Gastroesophageal sphincter (tissue), 4 donors: ENCODE data around the gene DOCK9. TPM values are rescaled to one million over a fixed set of nuclear protein-coding genes. Genes with fewer than 3 reads are reported as not detected.

Source experiments
- ATAC-seq: fragments of 150-250 bp; one replicate; pipeline ENCODE4 v1.9.1; 2016; ENCODE audit warnings: mild to moderate bottlenecking, moderate library complexity
- H3K27ac ChIP-seq, 4 donors: fragments of 200-600 bp; sonication (generic) in 3 of 4; 1 replicate in 3 of 4; 2 replicates in 1 of 4; pipeline ENCODE4 v1.5.1; 2016 to 2019
- H3K27me3 ChIP-seq: fragments of 200-600 bp; sonication (generic); one replicate; pipeline ENCODE4 v1.5.1; 2019
- H3K36me3 ChIP-seq, 2 donors: fragments of 200-600 bp; sonication (generic); one replicate each; pipeline ENCODE4 v1.5.1; 2019; ENCODE audit warnings: control low read depth in 1 of 2
- H3K4me1 ChIP-seq, 3 donors: fragments of 200-600 bp; sonication (generic); 1 replicate in 2 of 3; 2 replicates in 1 of 3; pipeline ENCODE4 v1.5.1; 2016 to 2019; ENCODE audit warnings: control low read depth in 2 of 3
- H3K4me3 ChIP-seq, 2 donors: fragments of 200-600 bp; sonication (generic); one replicate each; pipeline ENCODE4 v1.5.1; 2019; ENCODE audit warnings: mild to moderate bottlenecking in 1 of 2, moderate library complexity in 1 of 2
- H3K9me3 ChIP-seq, 3 donors: fragments of 200-600 bp; sonication (generic); one replicate each; pipeline ENCODE4 v1.5.1; 2017 to 2019; ENCODE audit warnings: control low read depth in 2 of 3
- EP300 ChIP-seq: sonication (generic); formaldehyde crosslinking; IDR thresholded peaks from one replicate; pipeline ENCODE4 v1.6.1; 2017; ENCODE audit warnings: antibody characterized with exemption, mild to moderate bottlenecking
- POLR2A ChIP-seq, 2 donors: fragments of 450-650 bp; IDR thresholded peaks; one replicate each; pipeline ENCODE4 v1.6.1; 2017; ENCODE audit warnings: antibody characterized with exemption in 2 of 2, mild to moderate bottlenecking in 2 of 2, moderate library complexity in 1 of 2
- POLR2AphosphoS5 ChIP-seq: sonication (generic); formaldehyde crosslinking; IDR thresholded peaks from one replicate; pipeline ENCODE4 v1.6.1; 2017; ENCODE audit warnings: antibody characterized with exemption
- WGBS, 2 donors: methylation state at CpG; one replicate each; pipeline ENCODE4 v1.1.5; 2018; ENCODE audit warnings: low coverage in 1 of 2; 5-methylcytosine and 5-hydroxymethylcytosine counted together
- total RNA-seq, 4 donors: library from RNA; depleted of rRNA; stranded (reverse); fragments of >200 nt; gene quantifications; one replicate each; pipeline ENCODE4 v1.1.0, GENCODE V29; 2016
- TF ChIP-seq, protein P1 (sequence below), 4 experiments: fragments of 200-600 bp in 2 of 4; fragments of 450-650 bp in 2 of 4; sonication (generic) in 1 of 4; IDR thresholded peaks; one replicate each; pipeline ENCODE4 v1.5.1; 2017 to 2019; ENCODE audit warnings: antibody characterized with exemption in 4 of 4, mild to moderate bottlenecking in 2 of 4, moderate library complexity in 2 of 4

Gene DOCK9
- total RNA-seq, 4 donors from 2014 or later: 84.1 to 203 (median 150) TPM

DNA sequence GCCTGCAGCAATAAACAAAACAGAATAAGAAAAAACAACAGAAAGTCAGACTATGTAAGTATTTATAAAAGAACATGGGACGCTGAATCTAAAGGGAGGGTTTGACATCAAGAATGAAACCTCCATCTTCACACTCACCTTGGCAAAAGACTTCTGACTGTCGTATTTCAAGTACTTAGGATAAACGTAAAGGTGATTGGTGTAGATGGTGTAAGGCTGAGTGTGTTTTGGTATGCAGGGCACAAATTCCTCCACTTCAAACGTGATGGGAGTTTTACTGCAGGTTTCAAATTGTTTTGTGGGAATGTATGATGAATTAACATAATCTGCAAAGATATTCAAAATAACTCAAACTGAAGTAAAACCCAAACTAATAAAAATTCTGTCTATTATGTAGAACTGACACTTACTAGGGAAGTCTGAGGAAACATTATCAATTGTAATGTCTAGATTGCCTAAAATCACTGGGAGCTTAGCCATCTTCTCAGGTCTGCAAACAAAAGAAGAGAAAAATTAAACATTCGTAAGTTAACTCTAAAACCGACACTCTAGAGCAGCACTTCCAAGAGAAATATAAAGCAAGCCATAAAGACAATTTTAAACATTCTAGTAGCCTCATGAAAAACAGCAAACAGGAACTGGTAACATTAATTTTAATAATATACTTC is 89.5 kb downstream of the DOCK9 start:
- no peaks in the 10 kb centered on the region for H3K27me3 ChIP-seq
- WGBS, 2 donors: 47 to 84% methylated on average over 6 of the region's 6 CpGs
- H3K4me3 ChIP-seq: no peak overlapping the region
- ATAC-seq: no peak
- H3K36me3 ChIP-seq: peaks cover 3 to 85% of the 10 kb centered on the region in 2 donors
- TF ChIP-seq, protein P1, sequence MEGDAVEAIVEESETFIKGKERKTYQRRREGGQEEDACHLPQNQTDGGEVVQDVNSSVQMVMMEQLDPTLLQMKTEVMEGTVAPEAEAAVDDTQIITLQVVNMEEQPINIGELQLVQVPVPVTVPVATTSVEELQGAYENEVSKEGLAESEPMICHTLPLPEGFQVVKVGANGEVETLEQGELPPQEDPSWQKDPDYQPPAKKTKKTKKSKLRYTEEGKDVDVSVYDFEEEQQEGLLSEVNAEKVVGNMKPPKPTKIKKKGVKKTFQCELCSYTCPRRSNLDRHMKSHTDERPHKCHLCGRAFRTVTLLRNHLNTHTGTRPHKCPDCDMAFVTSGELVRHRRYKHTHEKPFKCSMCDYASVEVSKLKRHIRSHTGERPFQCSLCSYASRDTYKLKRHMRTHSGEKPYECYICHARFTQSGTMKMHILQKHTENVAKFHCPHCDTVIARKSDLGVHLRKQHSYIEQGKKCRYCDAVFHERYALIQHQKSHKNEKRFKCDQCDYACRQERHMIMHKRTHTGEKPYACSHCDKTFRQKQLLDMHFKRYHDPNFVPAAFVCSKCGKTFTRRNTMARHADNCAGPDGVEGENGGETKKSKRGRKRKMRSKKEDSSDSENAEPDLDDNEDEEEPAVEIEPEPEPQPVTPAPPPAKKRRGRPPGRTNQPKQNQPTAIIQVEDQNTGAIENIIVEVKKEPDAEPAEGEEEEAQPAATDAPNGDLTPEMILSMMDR (IDR thresholded peaks at IDR 0.05): no peak
- TF ChIP-seq EP300 (no peak), POLR2AphosphoS5 (no peak), POLR2A (IDR thresholded peaks at IDR 0.05) (no peak)
- peaks cover 0 to 11% (median 4%) of the 10 kb centered on the region in 3 donors for H3K4me1 ChIP-seq
- H3K27ac ChIP-seq: no peak overlapping the region
- no peaks in the 10 kb centered on the region for H3K9me3 ChIP-seq

DNA sequence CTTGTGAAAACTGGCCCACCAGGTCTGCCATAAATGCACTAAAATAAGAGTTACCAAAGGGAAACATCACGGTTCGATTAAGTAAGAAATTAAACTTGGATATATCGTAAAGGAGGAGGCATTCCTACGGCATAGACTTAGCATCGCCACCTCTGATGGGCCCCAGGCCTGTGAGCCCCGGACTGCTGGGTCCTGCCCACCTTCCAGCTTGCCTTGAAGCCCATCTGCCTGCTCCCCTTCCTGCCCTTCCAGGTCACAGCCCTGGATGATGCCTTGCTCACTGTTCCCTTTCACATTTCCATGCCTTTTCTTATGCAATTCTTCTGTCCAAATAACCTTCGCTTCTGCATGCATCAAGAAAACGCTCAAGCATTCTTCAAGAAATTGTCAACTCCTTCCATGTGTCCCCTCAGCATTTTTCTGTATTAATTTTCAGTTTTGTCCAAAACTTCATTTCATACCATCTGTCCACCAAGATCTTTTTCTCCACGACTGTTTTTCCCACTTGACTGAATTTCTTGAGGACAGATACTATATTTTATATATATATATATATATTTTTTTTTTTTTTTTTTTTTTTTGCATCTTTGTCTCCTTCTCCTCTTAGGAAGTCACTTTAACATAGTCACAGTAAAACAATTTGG is 91.2 kb downstream of the DOCK9 start:
- Histone ChIP-seq H3K36me3 (peaks cover 3 to 87% of the 10 kb centered on the region in 2 donors), H3K4me1 (peaks cover 0 to 7% (median 0%) of the 10 kb centered on the region in 3 donors)

DNA sequence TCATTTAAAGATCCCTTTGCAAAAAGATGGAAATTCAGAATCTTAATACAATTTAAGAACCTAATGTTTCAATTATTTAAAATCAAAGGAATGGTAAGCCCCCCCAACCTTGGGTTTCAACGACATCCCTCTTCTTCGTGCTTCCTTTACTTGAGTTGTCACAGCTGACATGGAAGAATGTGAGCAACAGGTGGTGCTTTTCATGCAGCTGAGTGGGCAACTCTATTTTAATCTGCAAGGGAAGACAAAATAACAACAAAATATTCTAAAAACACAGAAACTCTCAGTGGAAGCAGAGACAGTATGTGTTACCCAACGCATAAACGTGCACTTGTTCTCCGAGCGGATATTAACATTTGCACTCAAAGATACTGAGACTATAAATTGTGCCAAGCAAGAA is 92.3 kb downstream of the DOCK9 start:
- no peak for ATAC-seq
- H3K4me3 ChIP-seq: no peak overlapping the region
- peaks cover 5 to 87% of the 10 kb centered on the region in 2 donors for H3K36me3 ChIP-seq
- no peaks in the 10 kb centered on the region for H3K27me3 ChIP-seq
- WGBS, 2 donors: 70 to 87% methylated on average over 2 to 6 of the region's 6 CpGs
- H3K9me3 ChIP-seq: no peaks in the 10 kb centered on the region
- no peak for TF ChIP-seq POLR2AphosphoS5
- no peak for TF ChIP-seq POLR2A (IDR thresholded peaks at IDR 0.05)
- TF ChIP-seq, protein P1 (IDR thresholded peaks at IDR 0.05): no peak
- no peak for TF ChIP-seq EP300
- H3K27ac ChIP-seq: no peak overlapping the region
- peaks cover 0 to 7% (median 0%) of the 10 kb centered on the region in 3 donors for H3K4me1 ChIP-seq

More for the DNA sequence above, 91.2 kb downstream of the DOCK9 start:
- 95% methylated on average over 7 to 9 of the region's 9 CpGs for WGBS, 2 donors
- H3K27me3 ChIP-seq: no peaks in the 10 kb centered on the region
- no peak overlapping the region for H3K27ac ChIP-seq
- ATAC-seq: no peak
- TF ChIP-seq, protein P1 (IDR thresholded peaks at IDR 0.05): no peak
- no peak for TF ChIP-seq EP300
- TF ChIP-seq POLR2AphosphoS5: no peak
- no peak for TF ChIP-seq POLR2A (IDR thresholded peaks at IDR 0.05)
- H3K4me3 ChIP-seq: no peak overlapping the region
- H3K9me3 ChIP-seq: no peaks in the 10 kb centered on the region

DNA sequence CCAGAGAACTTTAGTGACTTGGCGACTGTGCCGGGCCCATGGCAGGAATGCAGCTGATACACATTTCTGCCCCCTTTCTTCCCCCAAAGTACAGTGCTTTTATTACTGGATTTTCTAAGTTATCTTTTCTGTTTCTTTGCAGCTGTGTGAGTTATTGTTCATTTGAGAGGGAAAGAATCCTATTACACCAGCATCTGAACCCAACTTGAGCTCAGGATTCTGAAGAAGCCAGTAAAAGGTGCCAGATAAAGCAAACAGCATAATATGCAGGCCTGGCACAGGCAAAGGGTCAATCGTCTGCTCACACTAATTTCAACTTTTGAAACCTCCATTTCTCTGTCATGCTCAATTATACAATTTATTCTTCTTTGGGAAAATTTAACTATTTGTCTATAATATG is 93.9 kb downstream of the DOCK9 start:
- Histone ChIP-seq H3K4me1 (peaks cover 0 to 9% (median 2%) of the 10 kb centered on the region in 3 donors), H3K9me3 (no peaks in the 10 kb centered on the region), H3K4me3 (no peak overlapping the region), H3K36me3 (peaks cover 5 to 99% of the 10 kb centered on the region in 2 donors), H3K27me3 (no peaks in the 10 kb centered on the region), H3K27ac (no peak overlapping the region)
- ATAC-seq: no peak
- TF ChIP-seq POLR2A (IDR thresholded peaks at IDR 0.05) (no peak), POLR2AphosphoS5 (no peak), EP300 (no peak)
- TF ChIP-seq, protein P1 (IDR thresholded peaks at IDR 0.05): no peak
- 55 to 56% methylated on average over 3 of the region's 3 CpGs for WGBS, 2 donors
